Heart right ventricle (tissue), 16 donors: Measurements from ENCODE around the gene C10orf62. TPM values are rescaled to one million over a fixed set of nuclear protein-coding genes. Genes with fewer than 3 reads are reported as not detected.

ENCODE experiments used
- ATAC-seq, 8 donors: fragments of 200-7000 bp; cut with Tn5 transposase; one replicate each; pipeline ENCODE4 v1.9.1; 2020; ENCODE audit warnings: mild to moderate bottlenecking in 8 of 8, moderate library complexity in 8 of 8, moderate number of reproducible peaks in 1 of 8
- DNase-seq, 2 donors: peaks; one replicate each; pipeline ENCODE4 v3.0.0-alpha.2; 2020
- H3K27ac ChIP-seq, 10 donors: fragments of 200-600 bp; sonication (generic) in 2 of 10; one replicate each; pipeline versions ENCODE4 v1.5.0 to v1.8.0; 2020 to 2022; ENCODE audit warnings: mild to moderate bottlenecking in 3 of 10
- H3K27me3 ChIP-seq, 7 donors: fragments of 200-600 bp; one replicate each; pipeline ENCODE4 v1.8.0; 2021 to 2022; ENCODE audit warnings: mild to moderate bottlenecking in 2 of 7
- H3K36me3 ChIP-seq, 9 donors: fragments of 200-600 bp; sonication (generic) in 1 of 9; one replicate each; pipeline versions ENCODE4 v1.5.0 to v1.8.0; 2020 to 2022; ENCODE audit warnings: mild to moderate bottlenecking in 2 of 9
- H3K4me1 ChIP-seq, 9 donors: fragments of 200-600 bp; sonication (generic) in 1 of 9; one replicate each; pipeline versions ENCODE4 v1.5.0 to v1.8.0; 2020 to 2022; ENCODE audit warnings: mild to moderate bottlenecking in 4 of 9
- H3K4me3 ChIP-seq, 10 donors: fragments of 200-600 bp; sonication (generic) in 2 of 10; one replicate each; pipeline versions ENCODE4 v1.5.0 to v1.8.0; 2020 to 2022; ENCODE audit warnings: mild to moderate bottlenecking in 7 of 10, moderate library complexity in 2 of 10
- H3K9me3 ChIP-seq, 11 donors: fragments of 200-600 bp in 10 of 11; sonication (generic) in 2 of 11; one replicate each; pipeline versions ENCODE4 v1.5.0 to v1.8.0; 2013 to 2022; ENCODE audit warnings: mild to moderate bottlenecking in 2 of 11, control low read depth in 1 of 11, moderate library complexity in 1 of 11
- WGBS, 2 donors: extraction: QIAGEN DNeasy Blood & Tissue Kit; methylation state at CpG; one replicate each; pipeline ENCODE4 v1.1.7; 2013; ENCODE audit warnings: inconsistent platforms in 1 of 2; 5-methylcytosine and 5-hydroxymethylcytosine counted together
- intact Hi-C, 10 donors: fragments of 100-400 bp; cut with DNase I; formaldehyde crosslinking; loops; one replicate each; pipeline versions ENCODE4 v1.11.1 to v1.14.2; 2022
- polyA plus RNA-seq, 2 donors: library from polyadenylated mRNA; stranded (reverse); fragments of 200-250 nt; gene quantifications; one replicate each; pipeline ENCODE4 v1.2.3, GENCODE V29; 2013
- total RNA-seq, 10 donors: library from RNA; stranded (reverse); fragmentation: NEBNext Ultra II Directional in 3 of 10; extraction: Animal tissue kit (Norgen Biotek cat#: 25700) in 3 of 10; gene quantifications; one replicate each; pipeline versions ENCODE4 v1.2.1 to v1.2.4, GENCODE V29; 2021 to 2023
- TF ChIP-seq, protein P1 (sequence below), 9 donors: fragments of 200-600 bp; sonication (generic) in 2 of 9; IDR thresholded peaks; one replicate each; pipeline versions ENCODE4 v1.5.0 to v1.8.0; 2021 to 2022; ENCODE audit warnings: antibody characterized with exemption in 9 of 9, mild to moderate bottlenecking in 5 of 9, moderate library complexity in 1 of 9
- donor health status: Arrhythmogenic right ventricular cardiomyopathy.
- donor health status: ischemic (EF 13 %, LVEDD 7.1; RV severe dilation, severe dysfunction).
- donor health status: healthy with polysubstance abuse.
- donor health status: DM: no; HTN: yes; CAD: no.
- donor health status: DM: no; HTN: no; CAD: no.
- donor health status: ischemic (EF 25% LVEDD 6.9; RV normal size, moderate dysfunction).
- donor health status: ischemic (EF 25% LVEDD 5.7; RV mildly dilated, moderate dysfunction).
- donor health status: healthy.
- donor health status: DM: yes; HTN: yes; CAD: no.
- donor health status: Ischemic cardiomyopathy.
- donor health status: ischemic (EF 35%, LVEDD 5.7; RV mildly dilated, moderate dysfunction).
- donor health status: nonischemic (EF 11% LVEDD 7.7; RV severe dilation, severe dysfunction).
- donor health status: DM: yes; HTN: yes; CAD: no.
- donor health status: PGD.
- donor health status: ischemic (EF 29% LVEDD 5.4; RV normal size, mild dysfunction).
- donor health status: nonischemic (EF 23%, LVEDD 6.1; RV moderate dilation, normal function).

Gene C10orf62
- total and polyA plus RNA-seq, 12 donors = 0.20 to 2.4 (median 1.1) TPM; not detected in 2

DNA sequence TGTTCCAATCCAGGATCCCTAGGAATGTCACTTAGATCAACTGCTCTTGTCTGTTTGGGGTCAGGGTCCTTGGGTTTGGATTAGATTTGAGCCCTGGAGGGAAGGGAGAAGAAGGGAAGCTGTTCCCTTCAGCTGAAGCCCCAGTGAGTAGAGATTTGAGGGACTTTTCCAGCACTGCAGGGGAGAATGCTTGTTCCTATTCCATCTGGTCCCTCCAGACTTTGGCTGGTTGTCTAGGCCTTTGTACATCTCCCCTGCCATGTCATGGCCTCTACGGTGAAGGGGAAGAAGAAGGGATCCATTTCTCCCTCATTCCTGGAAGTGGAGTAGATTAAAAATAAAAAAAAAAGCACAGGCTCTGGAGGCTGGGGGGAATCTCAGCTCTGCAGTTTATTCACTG is 11.1 kb downstream of the C10orf62 start:
- WGBS, 2 donors = 69 to 91% methylated on average over 1 of the region's 1 CpG
- H3K27ac ChIP-seq = peak overlapping the region in 8 of 10 donors; percentile 37 to 99 (median 72)
- H3K4me1 ChIP-seq = peaks cover 5 to 44% (median 21%) of the 10 kb centered on the region in 9 donors

DNA sequence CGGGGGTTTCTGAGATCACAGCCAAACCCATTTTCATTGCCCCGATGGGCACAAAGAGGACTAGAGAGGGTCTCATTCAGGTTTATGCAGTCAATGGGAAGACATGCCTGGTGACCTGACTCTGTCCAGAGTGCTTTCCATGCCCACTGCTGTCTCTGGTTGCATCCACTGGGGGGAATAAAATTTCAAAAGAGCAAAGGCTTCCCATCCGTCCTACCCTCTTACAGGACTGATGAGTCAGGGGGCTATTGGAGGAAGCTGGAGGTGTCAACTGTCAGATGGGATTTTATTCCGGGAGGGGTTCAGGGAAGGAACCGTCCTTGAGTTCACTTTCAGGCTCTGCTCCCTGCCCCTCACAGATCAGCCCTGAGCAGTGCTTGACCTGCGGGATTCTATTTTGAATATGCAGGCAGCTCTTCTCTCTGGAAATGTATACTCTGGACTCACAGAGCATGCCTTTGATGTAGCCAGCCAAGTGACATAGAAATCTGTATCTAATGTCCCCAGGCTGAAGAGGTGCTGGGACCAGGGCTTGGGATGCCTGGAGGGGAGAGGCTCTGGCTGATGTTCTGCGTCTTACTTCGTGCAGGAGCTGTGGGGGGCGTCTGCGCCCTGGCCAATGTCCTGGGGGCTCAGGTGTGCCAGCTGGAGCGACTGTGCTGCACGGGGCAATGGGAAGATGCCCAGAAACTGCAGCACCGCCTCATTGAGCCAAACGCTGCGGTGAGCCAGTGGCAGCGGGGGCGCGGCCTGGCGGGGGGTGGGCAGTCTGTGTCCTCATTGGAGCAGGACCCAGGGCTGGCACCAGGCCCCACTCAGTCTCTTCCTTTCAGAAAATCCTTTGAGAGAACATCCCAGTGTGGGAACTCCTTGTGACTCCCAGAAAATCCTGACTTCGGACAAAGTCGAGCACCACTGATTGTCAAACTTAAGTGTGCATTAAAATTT is 12.0 kb downstream of the C10orf62 start:
- WGBS, 2 donors = 72 to 74% methylated on average over 21 of the region's 21 CpGs
- peak overlapping the region in 9 of 10 donors; percentile 37 to 99 (median 65) for H3K27ac ChIP-seq

More for the DNA sequence above, 11.1 kb downstream of the C10orf62 start:
- intact Hi-C loops = no loop called here
- H3K27me3 ChIP-seq = no peaks in the 10 kb centered on the region
- ATAC-seq (no peak), DNase-seq (no peak)
- H3K9me3 ChIP-seq = no peaks in the 10 kb centered on the region
- TF ChIP-seq, protein P1, sequence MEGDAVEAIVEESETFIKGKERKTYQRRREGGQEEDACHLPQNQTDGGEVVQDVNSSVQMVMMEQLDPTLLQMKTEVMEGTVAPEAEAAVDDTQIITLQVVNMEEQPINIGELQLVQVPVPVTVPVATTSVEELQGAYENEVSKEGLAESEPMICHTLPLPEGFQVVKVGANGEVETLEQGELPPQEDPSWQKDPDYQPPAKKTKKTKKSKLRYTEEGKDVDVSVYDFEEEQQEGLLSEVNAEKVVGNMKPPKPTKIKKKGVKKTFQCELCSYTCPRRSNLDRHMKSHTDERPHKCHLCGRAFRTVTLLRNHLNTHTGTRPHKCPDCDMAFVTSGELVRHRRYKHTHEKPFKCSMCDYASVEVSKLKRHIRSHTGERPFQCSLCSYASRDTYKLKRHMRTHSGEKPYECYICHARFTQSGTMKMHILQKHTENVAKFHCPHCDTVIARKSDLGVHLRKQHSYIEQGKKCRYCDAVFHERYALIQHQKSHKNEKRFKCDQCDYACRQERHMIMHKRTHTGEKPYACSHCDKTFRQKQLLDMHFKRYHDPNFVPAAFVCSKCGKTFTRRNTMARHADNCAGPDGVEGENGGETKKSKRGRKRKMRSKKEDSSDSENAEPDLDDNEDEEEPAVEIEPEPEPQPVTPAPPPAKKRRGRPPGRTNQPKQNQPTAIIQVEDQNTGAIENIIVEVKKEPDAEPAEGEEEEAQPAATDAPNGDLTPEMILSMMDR (IDR thresholded peaks at IDR 0.05) = no peak
- no peak overlapping the region for H3K4me3 ChIP-seq
- H3K36me3 ChIP-seq = no peaks in the 10 kb centered on the region

DNA sequence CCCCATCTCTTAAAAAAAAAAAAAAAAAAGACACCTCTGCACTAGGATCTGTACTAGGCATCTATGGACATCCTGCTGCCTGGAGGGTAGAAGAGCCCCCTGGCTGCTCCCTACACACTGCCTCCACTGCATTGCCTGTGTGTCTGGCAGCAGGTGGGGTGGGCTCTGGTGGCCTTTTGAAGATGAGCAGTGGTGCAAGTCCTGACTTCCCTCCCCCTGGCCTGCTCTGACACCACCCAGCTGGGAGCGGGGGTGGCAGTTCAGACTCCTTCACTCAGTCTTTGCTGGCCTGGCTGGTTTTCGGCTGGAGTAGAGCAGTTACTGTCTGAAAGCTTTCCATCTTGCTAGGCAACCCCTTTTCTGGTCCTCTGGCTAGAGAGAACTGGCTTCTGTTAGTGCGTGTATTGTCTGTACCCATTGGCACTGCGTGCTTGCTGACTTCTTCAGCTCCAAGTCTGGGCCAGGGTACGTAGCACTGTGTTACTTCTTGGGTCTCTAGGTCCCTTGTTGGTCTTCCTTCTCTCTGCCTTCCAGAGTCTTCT is 17.6 kb downstream of the C10orf62 start:
- H3K9me3 ChIP-seq = no peaks in the 10 kb centered on the region
- 90 to 93% methylated on average over 5 of the region's 5 CpGs for WGBS, 2 donors
- peaks cover 0 to 38% (median 9%) of the 10 kb centered on the region in 9 donors for H3K4me1 ChIP-seq
- H3K36me3 ChIP-seq = no peaks in the 10 kb centered on the region
- intact Hi-C loops = no loop called here
- H3K27me3 ChIP-seq = no peaks in the 10 kb centered on the region
- H3K27ac ChIP-seq = peak overlapping the region in 3 of 10 donors; percentile 21 to 90 (median 72)
- no peak for DNase-seq
- H3K4me3 ChIP-seq = no peak overlapping the region
- TF ChIP-seq, protein P1 (IDR thresholded peaks at IDR 0.05) = no peak
- ATAC-seq = no peak

More for the DNA sequence above, 12.0 kb downstream of the C10orf62 start:
- intact Hi-C loops = no loop called here
- no peak overlapping the region for H3K4me3 ChIP-seq
- H3K4me1 ChIP-seq = peaks cover 0 to 35% (median 12%) of the 10 kb centered on the region in 9 donors
- DNase-seq (peak; percentile 29 to 44), ATAC-seq (peak in 7 of 8 donors; percentile 57 to 91 (median 72))
- H3K9me3 ChIP-seq = no peaks in the 10 kb centered on the region
- H3K27me3 ChIP-seq = no peaks in the 10 kb centered on the region
- no peaks in the 10 kb centered on the region for H3K36me3 ChIP-seq
- TF ChIP-seq, protein P1 (IDR thresholded peaks at IDR 0.05) = no peak

DNA sequence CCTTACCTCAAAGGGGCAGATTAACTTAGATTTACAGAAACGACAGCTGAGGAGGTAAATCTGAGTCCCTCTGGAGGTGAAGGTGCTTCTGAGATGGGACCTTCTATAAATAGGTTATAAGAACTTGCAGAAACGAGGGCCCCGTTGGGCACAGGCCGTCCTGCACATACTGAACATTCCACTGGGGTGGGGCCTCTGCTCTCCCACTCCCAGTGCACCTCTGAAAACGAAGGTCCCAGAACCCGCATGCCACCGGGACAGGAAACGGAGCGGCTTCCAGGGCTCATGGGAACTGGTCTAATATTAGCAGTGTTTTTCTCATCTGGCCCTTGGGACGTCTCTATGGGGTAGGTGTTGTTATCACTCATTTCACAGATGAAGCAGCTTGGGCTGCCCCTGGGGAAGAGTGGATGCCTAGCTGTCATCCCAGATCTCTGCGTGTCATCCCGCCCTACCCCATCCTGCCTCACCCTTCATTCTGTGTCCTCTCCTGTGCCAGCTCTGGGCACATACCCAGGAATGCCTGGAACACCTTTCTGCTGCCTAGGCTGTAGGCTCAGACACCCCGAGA is 19.6 kb downstream of the C10orf62 start:
- WGBS, 2 donors = 38 to 47% methylated on average over 13 of the region's 13 CpGs
- Histone ChIP-seq H3K27ac (peak overlapping the region; percentile 42 to 90 (median 74)), H3K4me1 (peaks cover 0 to 38% (median 9%) of the 10 kb centered on the region in 9 donors), H3K9me3 (no peaks in the 10 kb centered on the region), H3K4me3 (no peak overlapping the region), H3K27me3 (no peaks in the 10 kb centered on the region), H3K36me3 (peaks cover 0 to 2% (median 0%) of the 10 kb centered on the region in 9 donors)
- peak; percentile 40 to 58 for DNase-seq
- TF ChIP-seq, protein P1 (IDR thresholded peaks at IDR 0.05) = no peak
- intact Hi-C loops = loop anchor here in 3 of 10 donors (1.0 to 2.0 kb wide), 3 partner anchors 24 to 37 kb away; partner anchors contain the start of gene ANKRD2 (in 2 of the 3)
- peak; percentile 66 to 91 (median 84) for ATAC-seq
